RWPE1 (cell line): ENCODE results near the gene ISL2.
A peak's percentile ranks its signal among the peaks of the same experiment; 100 is the strongest.

ENCODE experiments used
- CTCF ChIA-PET: fragments of 350-600 bp; sonication (Branson Sonifier 250); formaldehyde crosslinking; extraction: SDS; loops from one replicate; lab custom pipeline; 2021; lab: Yijun Ruan, JAX
- POLR2A ChIA-PET: fragments of 400-600 bp; formaldehyde crosslinking; extraction: SDS; loops from one replicate; lab custom pipeline; 2020; ENCODE audit warnings: antibody characterized with exemption; ENCODE audit not compliant: low non-redundant PET; lab: Yijun Ruan, JAX
- DNase-seq: peaks from one replicate; pipeline ENCODE4 v3.0.0; 2012; ENCODE audit warnings: low spot score
- H3K27ac ChIP-seq: fragments of 450-650 bp; 2 replicates; pipeline ENCODE4 v1.5.1; 2017
- CTCF ChIP-seq: fragments of 450-650 bp; conservative IDR thresholded peaks from 2 replicates; pipeline ENCODE4 v1.5.1; 2017; ENCODE audit warnings: low read depth, mild to moderate bottlenecking

Gene ISL2

GRCh38 chr15:76341366-76342057 lies 4.9 kb downstream of the ISL2 start:
- POLR2A ChIA-PET = interaction anchor here (0.7 kb wide), 1 partner anchor 108 kb away, joined by 3 read pairs; no protein-coding TSS in a partner anchor
- no peak for DNase-seq

GRCh38 chr15:76342058-76342381 lies 5.4 kb downstream of the ISL2 start:
- TF ChIP-seq CTCF = no peak
- CTCF ChIA-PET = no interaction called here
- no peak overlapping the region for H3K27ac ChIP-seq
- DNase-seq = no peak
- POLR2A ChIA-PET = no interaction called here

More at GRCh38 chr15:76341366-76342057, 4.9 kb downstream of the ISL2 start:
- no peak overlapping the region for H3K27ac ChIP-seq
- TF ChIP-seq CTCF = no peak
- CTCF ChIA-PET = no interaction called here

GRCh38 chr15:76342382-76343201 lies 6.0 kb downstream of the ISL2 start:
- TF ChIP-seq CTCF = no peak
- H3K27ac ChIP-seq = no peak overlapping the region
- ChIA-PET CTCF (no interaction called here), POLR2A (no interaction called here)
- no peak for DNase-seq

GRCh38 chr15:76343313-76343996 lies 6.9 kb downstream of the ISL2 start:
- no peak overlapping the region for H3K27ac ChIP-seq
- no peak for TF ChIP-seq CTCF
- ChIA-PET CTCF (interaction anchor here (0.6 to 0.7 kb wide), 2 partner anchors 158 to 1770 kb away, joined by 3 to 4 read pairs; no protein-coding TSS in a partner anchor), POLR2A (no interaction called here)
- DNase-seq = no peak

- no peak for DNase-seq
- no peak overlapping the region for H3K27ac ChIP-seq
- TF ChIP-seq CTCF = no peak
- CTCF ChIA-PET = interaction anchor here (0.6 to 0.9 kb wide), 2 partner anchors 11 to 602 kb away, joined by 3 to 8 read pairs; no protein-coding TSS in a partner anchor
- POLR2A ChIA-PET = interaction anchor here (0.5 to 1.9 kb wide), 3 partner anchors 10 to 139 kb away, joined by 4 to 7 read pairs (median 7); partner anchors contain the start of gene ETFA
These were observed 8.5 kb downstream of the ISL2 start for GRCh38 chr15:76344893-76345582.

GRCh38 chr15:76345583-76345879 lies 9.0 kb downstream of the ISL2 start:
- peak overlapping the region; percentile 74 for H3K27ac ChIP-seq
- POLR2A ChIA-PET = interaction anchor here (0.5 to 1.9 kb wide), 3 partner anchors 10 to 139 kb away, joined by 4 to 7 read pairs (median 7); partner anchors contain the start of gene ETFA
- CTCF ChIA-PET = no interaction called here
- TF ChIP-seq CTCF = no peak
- no peak for DNase-seq
